ENCODE measurements around the gene UBQLN4. TPM values are rescaled to one million over a fixed set of nuclear protein-coding genes. Genes with fewer than 3 reads are reported as not detected.
A peak's percentile ranks its signal among the peaks of the same experiment; 100 is the strongest.

Gene UBQLN4
- total RNA-seq, 4 donors from 2014 or later, result 19.8 to 31.0 (median 26.9) TPM

GRCh38 chr1:155993595-155993994, 60.0 kb downstream of the UBQLN4 start:
- H3K4me3 ChIP-seq (ENCODE audit: low read depth, poor library complexity, severe bottlenecking), result no peak overlapping the region
- no peak for DNase-seq (ENCODE audit: low spot score in 2 of 2)
- WGBS, 2 donors, result 79 to 84% methylated on average over 3 of the region's 3 CpGs
- TF ChIP-seq POLR2A (IDR thresholded peaks at IDR 0.05) (no peak), CTCF (IDR thresholded peaks at IDR 0.05) (no peak)
- intact Hi-C loops (cut with DNase I; ENCODE audit: low total_unique reads), result no loop called here

GRCh38 chr1:155990005-155990739, 63.4 kb downstream of the UBQLN4 start:
- no peak overlapping the region for H3K4me3 ChIP-seq (ENCODE audit: low read depth, poor library complexity, severe bottlenecking)
- 70 to 95% methylated on average over 6 of the region's 6 CpGs for WGBS, 2 donors
- no peak for DNase-seq (ENCODE audit: low spot score in 2 of 2)
- no peak for TF ChIP-seq CTCF (IDR thresholded peaks at IDR 0.05)
- TF ChIP-seq POLR2A (IDR thresholded peaks at IDR 0.05), result no peak
- intact Hi-C loops (cut with DNase I; ENCODE audit: low total_unique reads), result no loop called here

GRCh38 chr1:155989242-155990004, 64.2 kb downstream of the UBQLN4 start:
- intact Hi-C loops (cut with DNase I; ENCODE audit: low total_unique reads), result loop anchor here (5.0 kb wide), 1 partner anchor 42 kb away; no protein-coding TSS in a partner anchor

More at GRCh38 chr1:155989242-155990004, 64.2 kb downstream of the UBQLN4 start:
- TF ChIP-seq CTCF (IDR thresholded peaks at IDR 0.05) (peak in 2 of 3 donors; percentile 25 to 91), POLR2A (IDR thresholded peaks at IDR 0.05) (no peak)
- peak; percentile 71 to 95 for DNase-seq (ENCODE audit: low spot score in 2 of 2)
- WGBS, 2 donors, result 20 to 36% methylated on average over 7 to 9 of the region's 9 CpGs
- H3K4me3 ChIP-seq (ENCODE audit: low read depth, poor library complexity, severe bottlenecking), result no peak overlapping the region

Other genes with a start within 250 kb of the UBQLN4 start
- gene GON4L, start 196.6 kb downstream of the UBQLN4 start, total RNA-seq, result 10 to 100 TPM; 24.9 to 43.9 (median 33.6) TPM
- 1 to 10 TPM; 1.7 to 4.0 (median 3.5) TPM for gene SYT11, start 194.2 kb downstream of the UBQLN4 start, total RNA-seq
- 10 to 100 TPM; 16.1 to 34.2 (median 24.2) TPM for gene RIT1, start 142.4 kb downstream of the UBQLN4 start, total RNA-seq
- gene KHDC4, start 119.4 kb downstream of the UBQLN4 start, total RNA-seq, result 10 to 100 TPM; 32.7 to 96.0 (median 45.5) TPM
- gene RXFP4, start 112.2 kb downstream of the UBQLN4 start, total RNA-seq, result not detected
- gene ARHGEF2, start 75.3 kb downstream of the UBQLN4 start, total RNA-seq, result 10 to 100 TPM; 18.7 to 35.5 (median 28.3) TPM
- gene SSR2, start 32.8 kb downstream of the UBQLN4 start, total RNA-seq, result 100 to 1,000 TPM; 113 to 215 (median 185) TPM
- gene LAMTOR2, start 984 bp upstream of the UBQLN4 start, total RNA-seq, result 10 to 100 TPM; 41.8 to 64.5 (median 47.4) TPM
- 100 to 1,000 TPM; 211 to 281 (median 251) TPM for gene RAB25, start 7.4 kb upstream of the UBQLN4 start, total RNA-seq
- gene MEX3A, start 28.7 kb upstream of the UBQLN4 start, total RNA-seq, result 1 to 10 TPM in 1 of 4 donors, under 1 TPM in 3; 0.21 to 1.1 (median 0.67) TPM
- 100 to 1,000 TPM; 530 to 611 (median 555) TPM for gene LMNA, start 60.9 kb upstream of the UBQLN4 start, total RNA-seq
- gene SEMA4A, start 99.8 kb upstream of the UBQLN4 start, total RNA-seq, result 10 to 100 TPM; 30.5 to 45.4 (median 41.4) TPM
- 10 to 100 TPM; 11.3 to 15.3 (median 13.3) TPM for gene SLC25A44, start 140.3 kb upstream of the UBQLN4 start, total RNA-seq
- gene PMF1, start 159.2 kb upstream of the UBQLN4 start, total RNA-seq, result 10 to 100 TPM; 62.9 to 83.6 (median 71.1) TPM
- gene BGLAP, start 188.4 kb upstream of the UBQLN4 start, total RNA-seq, result 1 to 10 TPM in 1 of 4 donors, under 1 TPM in 2, not detected in 1; 0.36 to 3.4 (median 0.69) TPM
- gene PAQR6, start 194.3 kb upstream of the UBQLN4 start, total RNA-seq, result 1 to 10 TPM; 2.0 to 8.4 (median 4.6) TPM
- gene SMG5, start 229.0 kb upstream of the UBQLN4 start, total RNA-seq, result 10 to 100 TPM; 56.9 to 88.4 (median 61.0) TPM
- 100 to 1,000 TPM in 2 of 4 donors, 10 to 100 TPM in 2; 96.9 to 111 (median 101) TPM for gene TMEM79, start 230.5 kb upstream of the UBQLN4 start, total RNA-seq
- gene GLMP, start 241.9 kb upstream of the UBQLN4 start, total RNA-seq, result 10 to 100 TPM; 21.9 to 49.1 (median 34.5) TPM
- not detected for gene VHLL, start 245.5 kb upstream of the UBQLN4 start, total RNA-seq